ENCODE data around the gene COL13A1.

DNA sequence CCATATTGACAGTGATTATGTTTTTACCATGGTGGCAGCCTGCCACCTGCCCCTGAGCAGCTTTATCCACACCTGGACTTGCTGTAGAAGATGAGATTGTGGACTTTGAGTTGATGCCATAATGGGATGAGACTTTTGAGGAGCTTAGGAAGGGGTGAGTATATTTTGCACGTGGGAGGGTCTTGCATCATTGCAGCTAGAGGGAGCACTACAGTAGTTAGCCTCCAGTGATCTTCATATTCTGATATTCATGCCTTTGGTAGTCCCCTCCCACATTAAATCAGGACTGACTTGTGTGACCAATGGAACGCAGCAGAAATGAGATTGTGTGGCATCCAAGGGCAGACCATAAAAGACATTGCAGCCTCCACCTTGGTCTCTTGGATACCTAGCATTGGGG lies 18.2 kb upstream of the COL13A1 start:
- TF ChIP-seq SP1 (IDR thresholded peaks at IDR 0.05; ENCODE audit: low read depth) (no peak), ZNF274 (IDR thresholded peaks at IDR 0.05; ENCODE audit: low read depth, low read length) (no peak), POLR2AphosphoS5 (IDR thresholded peaks at IDR 0.05; ENCODE audit: low read depth, low read length) (no peak), YY1 (IDR thresholded peaks at IDR 0.05; ENCODE audit: extremely low read depth, insufficient replicate concordance, low read depth, low read length) (no peak), ELF1 (IDR thresholded peaks at IDR 0.05; ENCODE audit: borderline replicate concordance, low read depth) (no peak), EZH2 (IDR thresholded peaks at IDR 0.05) (no peak), SIN3A (IDR thresholded peaks at IDR 0.05; ENCODE audit: low read depth) (no peak), POLR2A (IDR thresholded peaks at IDR 0.05; ENCODE audit: borderline replicate concordance, extremely low read depth, insufficient read depth, insufficient read length) (no peak)
- TF ChIP-seq, protein P1, sequence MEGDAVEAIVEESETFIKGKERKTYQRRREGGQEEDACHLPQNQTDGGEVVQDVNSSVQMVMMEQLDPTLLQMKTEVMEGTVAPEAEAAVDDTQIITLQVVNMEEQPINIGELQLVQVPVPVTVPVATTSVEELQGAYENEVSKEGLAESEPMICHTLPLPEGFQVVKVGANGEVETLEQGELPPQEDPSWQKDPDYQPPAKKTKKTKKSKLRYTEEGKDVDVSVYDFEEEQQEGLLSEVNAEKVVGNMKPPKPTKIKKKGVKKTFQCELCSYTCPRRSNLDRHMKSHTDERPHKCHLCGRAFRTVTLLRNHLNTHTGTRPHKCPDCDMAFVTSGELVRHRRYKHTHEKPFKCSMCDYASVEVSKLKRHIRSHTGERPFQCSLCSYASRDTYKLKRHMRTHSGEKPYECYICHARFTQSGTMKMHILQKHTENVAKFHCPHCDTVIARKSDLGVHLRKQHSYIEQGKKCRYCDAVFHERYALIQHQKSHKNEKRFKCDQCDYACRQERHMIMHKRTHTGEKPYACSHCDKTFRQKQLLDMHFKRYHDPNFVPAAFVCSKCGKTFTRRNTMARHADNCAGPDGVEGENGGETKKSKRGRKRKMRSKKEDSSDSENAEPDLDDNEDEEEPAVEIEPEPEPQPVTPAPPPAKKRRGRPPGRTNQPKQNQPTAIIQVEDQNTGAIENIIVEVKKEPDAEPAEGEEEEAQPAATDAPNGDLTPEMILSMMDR (IDR thresholded peaks at IDR 0.05 in 2 of 3, conservative IDR thresholded peaks at IDR 0.05 in 1 of 3; ENCODE audit: borderline replicate concordance in 1 of 3, insufficient read depth in 1 of 3, low read depth in 2 of 3, low read length in 2 of 3), result no peak; a peak in 1 of 6 replicates
- TF ChIP-seq, protein P2, sequence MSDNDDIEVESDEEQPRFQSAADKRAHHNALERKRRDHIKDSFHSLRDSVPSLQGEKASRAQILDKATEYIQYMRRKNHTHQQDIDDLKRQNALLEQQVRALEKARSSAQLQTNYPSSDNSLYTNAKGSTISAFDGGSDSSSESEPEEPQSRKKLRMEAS (IDR thresholded peaks at IDR 0.05), result no peak
